Heart left ventricle (tissue), 16 donors: Measurements from ENCODE around the gene TMX2. TPM values are rescaled to one million over a fixed set of nuclear protein-coding genes. Genes with fewer than 3 reads are reported as not detected.

Experiments used
- ATAC-seq, 4 donors: fragments of 200-7000 bp; cut with Tn5 transposase; one replicate each; pipeline ENCODE4 v1.9.1; 2020 to 2022; ENCODE audit warnings: moderate library complexity in 4 of 4, mild to moderate bottlenecking in 3 of 4, moderate number of reproducible peaks in 1 of 4
- DNase-seq, 5 donors: peaks; one replicate each; pipeline ENCODE4 v3.0.0-alpha.2; 2020
- H3K27ac ChIP-seq, 12 donors: fragments of 200-600 bp; sonication (generic) in 4 of 12; one replicate each; pipeline versions ENCODE4 v1.5.0 to v1.8.0; 2016 to 2022; ENCODE audit warnings: mild to moderate bottlenecking in 2 of 12
- H3K27me3 ChIP-seq, 9 donors: fragments of 200-600 bp; sonication (generic) in 2 of 9; one replicate each; pipeline versions ENCODE4 v1.5.1 to v1.8.0; 2016 to 2022; ENCODE audit warnings: mild to moderate bottlenecking in 3 of 9
- H3K36me3 ChIP-seq, 9 donors: fragments of 200-600 bp; sonication (generic) in 2 of 9; one replicate each; pipeline versions ENCODE4 v1.5.0 to v1.8.0; 2018 to 2022; ENCODE audit warnings: mild to moderate bottlenecking in 2 of 9
- H3K4me1 ChIP-seq, 12 donors: fragments of 200-600 bp; sonication (generic) in 4 of 12; one replicate each; pipeline versions ENCODE4 v1.5.0 to v1.8.0; 2016 to 2022; ENCODE audit warnings: mild to moderate bottlenecking in 3 of 12
- H3K4me3 ChIP-seq, 12 donors: fragments of 200-600 bp; sonication (generic) in 4 of 12; one replicate each; pipeline versions ENCODE4 v1.5.0 to v1.8.0; 2017 to 2022; ENCODE audit warnings: mild to moderate bottlenecking in 9 of 12, moderate library complexity in 4 of 12
- H3K9me3 ChIP-seq, 12 donors: fragments of 200-600 bp; sonication (generic) in 4 of 12; one replicate each; pipeline versions ENCODE4 v1.5.0 to v1.8.0; 2016 to 2022; ENCODE audit warnings: mild to moderate bottlenecking in 1 of 12
- POLR2A ChIP-seq, 2 donors: fragments of 450-650 bp; IDR thresholded peaks; one replicate each; pipeline ENCODE4 v1.6.1; 2017; ENCODE audit warnings: antibody characterized with exemption in 2 of 2, mild to moderate bottlenecking in 2 of 2, moderate library complexity in 2 of 2
- WGBS, 4 donors: extraction: QIAGEN DNeasy Blood & Tissue Kit in 2 of 4; methylation state at CpG; one replicate each; pipeline versions ENCODE4 v1.1.5 to v1.1.7; 2013 to 2018; 5-methylcytosine and 5-hydroxymethylcytosine counted together
- intact Hi-C, 10 donors: fragments of 100-400 bp; cut with DNase I; formaldehyde crosslinking; loops; one replicate each; pipeline versions ENCODE4 v1.11.1 to v1.14.2; 2022
- polyA plus RNA-seq, 2 donors: library from polyadenylated mRNA; stranded (reverse); fragments of 200-250 nt; gene quantifications; one replicate each; pipeline ENCODE4 v1.2.3, GENCODE V29; 2013
- total RNA-seq, 9 donors: library from RNA; depleted of rRNA in 2 of 9; stranded (reverse); fragments of >200 nt in 2 of 9; fragmentation: NEBNext Ultra II Directional in 3 of 9; extraction: Animal tissue kit (Norgen Biotek cat#: 25700) in 3 of 9; gene quantifications; one replicate each; pipeline versions ENCODE4 v1.1.0 to v1.2.4, GENCODE V29; 2016 to 2023
- TF ChIP-seq, protein P1 (sequence below), 12 donors: fragments of 200-600 bp; sonication (generic) in 4 of 12; IDR thresholded peaks; one replicate each; pipeline versions ENCODE4 v1.5.0 to v1.8.0; 2018 to 2022; ENCODE audit warnings: antibody characterized with exemption in 12 of 12, mild to moderate bottlenecking in 5 of 12
- donor health status: ischemic (EF 13 %, LVEDD 7.1; RV severe dilation, severe dysfunction).
- donor health status: healthy with polysubstance abuse.
- donor health status: DM: no; HTN: yes; CAD: no.
- donor health status: DM: no; HTN: no; CAD: no.
- donor health status: ischemic (EF 25% LVEDD 6.9; RV normal size, moderate dysfunction).
- donor health status: ischemic (EF 25% LVEDD 5.7; RV mildly dilated, moderate dysfunction).
- donor health status: healthy.
- donor health status: DM: yes; HTN: yes; CAD: no.
- donor health status: ischemic (EF 35%, LVEDD 5.7; RV mildly dilated, moderate dysfunction).
- donor health status: nonischemic (EF 11% LVEDD 7.7; RV severe dilation, severe dysfunction).
- donor health status: DM: yes; HTN: yes; CAD: no.
- donor health status: PGD.
- donor health status: ischemic (EF 29% LVEDD 5.4; RV normal size, mild dysfunction).
- donor health status: nonischemic (EF 23%, LVEDD 6.1; RV moderate dilation, normal function).

Gene TMX2
- total and polyA plus RNA-seq, 11 donors: 46.7 to 165 (median 65.8) TPM

DNA sequence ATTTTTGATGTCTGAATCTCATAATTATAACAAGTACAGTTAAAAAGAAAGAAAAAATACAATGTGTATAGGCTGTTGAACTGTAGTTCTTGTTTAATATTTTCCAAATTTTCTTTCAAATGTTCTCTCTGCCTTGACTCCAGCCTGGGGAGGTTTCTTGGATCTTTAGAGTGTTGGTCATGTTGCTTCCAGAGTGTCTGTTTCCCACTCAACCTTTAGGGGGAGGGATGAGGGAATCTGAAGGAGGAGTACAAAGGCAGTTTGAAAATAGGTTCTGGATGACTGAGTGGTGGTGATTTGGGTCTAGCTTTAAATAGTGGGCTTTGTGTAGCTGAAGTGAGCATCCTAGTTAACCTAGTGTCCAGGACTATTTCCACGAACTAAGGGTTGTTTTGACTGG lies 51.2 kb downstream of the TMX2 start:
- ATAC-seq: peak in 3 of 4 donors; percentile 34 to 60 (median 38)
- TF ChIP-seq, protein P1, sequence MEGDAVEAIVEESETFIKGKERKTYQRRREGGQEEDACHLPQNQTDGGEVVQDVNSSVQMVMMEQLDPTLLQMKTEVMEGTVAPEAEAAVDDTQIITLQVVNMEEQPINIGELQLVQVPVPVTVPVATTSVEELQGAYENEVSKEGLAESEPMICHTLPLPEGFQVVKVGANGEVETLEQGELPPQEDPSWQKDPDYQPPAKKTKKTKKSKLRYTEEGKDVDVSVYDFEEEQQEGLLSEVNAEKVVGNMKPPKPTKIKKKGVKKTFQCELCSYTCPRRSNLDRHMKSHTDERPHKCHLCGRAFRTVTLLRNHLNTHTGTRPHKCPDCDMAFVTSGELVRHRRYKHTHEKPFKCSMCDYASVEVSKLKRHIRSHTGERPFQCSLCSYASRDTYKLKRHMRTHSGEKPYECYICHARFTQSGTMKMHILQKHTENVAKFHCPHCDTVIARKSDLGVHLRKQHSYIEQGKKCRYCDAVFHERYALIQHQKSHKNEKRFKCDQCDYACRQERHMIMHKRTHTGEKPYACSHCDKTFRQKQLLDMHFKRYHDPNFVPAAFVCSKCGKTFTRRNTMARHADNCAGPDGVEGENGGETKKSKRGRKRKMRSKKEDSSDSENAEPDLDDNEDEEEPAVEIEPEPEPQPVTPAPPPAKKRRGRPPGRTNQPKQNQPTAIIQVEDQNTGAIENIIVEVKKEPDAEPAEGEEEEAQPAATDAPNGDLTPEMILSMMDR (IDR thresholded peaks at IDR 0.05): peak in 6 of 12 donors; percentile 35 to 53 (median 38)
- TF ChIP-seq POLR2A (IDR thresholded peaks at IDR 0.05): no peak
- H3K9me3 ChIP-seq: no peaks in the 10 kb centered on the region
- DNase-seq: no peak
- H3K4me3 ChIP-seq: peak overlapping the region; percentile 49 to 76 (median 66)
- peaks cover 0 to 56% (median 38%) of the 10 kb centered on the region in 12 donors for H3K4me1 ChIP-seq
- WGBS, 4 donors: 0 to 5% (median 1%) methylated on average over 1 of the region's 1 CpG
- no peaks in the 10 kb centered on the region for H3K27me3 ChIP-seq
- intact Hi-C loops: loop anchor here in 8 of 10 donors (2.0 to 5.0 kb wide), 5 partner anchors 13 to 39 kb away; no protein-coding TSS in a partner anchor
- H3K27ac ChIP-seq: peak overlapping the region in 11 of 12 donors; percentile 10 to 97 (median 92)
- peaks cover 0 to 3% (median 0%) of the 10 kb centered on the region in 9 donors for H3K36me3 ChIP-seq

DNA sequence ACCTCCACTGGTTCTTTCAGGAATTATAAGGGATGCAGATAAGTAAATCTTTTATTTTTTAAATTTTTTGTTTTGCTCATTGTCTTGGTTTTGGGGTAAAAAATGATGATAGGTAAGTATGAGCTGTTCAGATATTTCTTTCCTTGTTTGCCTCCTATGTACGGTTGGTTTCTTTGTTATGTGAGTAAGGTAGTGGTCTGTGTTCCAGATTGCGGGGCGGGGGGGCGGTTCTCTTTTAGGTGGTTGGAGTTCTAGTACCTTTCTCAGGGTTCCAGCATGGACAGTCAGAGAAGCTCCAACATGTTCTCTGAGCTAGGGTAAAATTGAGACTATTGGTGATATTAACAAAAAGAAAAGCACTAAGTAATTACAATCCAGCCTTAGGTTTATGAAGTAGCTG lies 51.6 kb downstream of the TMX2 start:
- 16 to 20% (median 17%) methylated on average over 4 of the region's 4 CpGs for whole genome bisulfite sequencing, 4 donors
- Histone ChIP-seq H3K4me1 (peaks cover 0 to 60% (median 43%) of the 10 kb centered on the region in 12 donors), H3K4me3 (peak overlapping the region; percentile 49 to 76 (median 66)), H3K36me3 (peaks cover 0 to 3% (median 0%) of the 10 kb centered on the region in 9 donors), H3K27ac (peak overlapping the region in 11 of 12 donors; percentile 14 to 97 (median 92)), H3K9me3 (no peaks in the 10 kb centered on the region), H3K27me3 (no peaks in the 10 kb centered on the region)
- TF ChIP-seq POLR2A (IDR thresholded peaks at IDR 0.05): no peak
- TF ChIP-seq, protein P1 (IDR thresholded peaks at IDR 0.05): no peak
- intact Hi-C loops: loop anchor here in 5 of 10 donors (5.0 kb wide), 2 partner anchors 33 to 38 kb away; no protein-coding TSS in a partner anchor
- ATAC-seq (no peak), DNase-seq (no peak)

DNA sequence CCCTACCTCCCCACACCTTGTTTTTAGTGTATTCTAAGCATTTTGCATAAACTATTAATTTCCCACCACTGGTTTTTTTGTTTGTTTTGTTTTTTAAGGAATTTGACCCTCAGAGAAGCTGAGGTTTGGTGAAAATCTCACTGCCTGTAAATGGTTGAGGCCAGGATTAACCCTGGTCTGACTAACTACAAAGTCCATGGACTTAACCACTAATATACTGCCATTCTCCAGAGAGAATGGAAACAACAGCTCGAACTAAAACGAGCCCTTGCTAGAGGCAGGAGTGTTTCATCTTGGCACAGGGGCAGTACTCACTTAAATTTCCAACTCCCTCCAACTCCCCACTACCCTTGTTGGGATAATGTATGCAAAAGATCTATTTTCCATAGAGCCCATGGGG lies 52.2 kb downstream of the TMX2 start:
- WGBS, 4 donors: 5 to 15% (median 11%) methylated on average over 2 of the region's 2 CpGs
- intact Hi-C loops: loop anchor here in 5 of 10 donors (5.0 kb wide), 2 partner anchors 33 to 38 kb away; no protein-coding TSS in a partner anchor
- Histone ChIP-seq H3K4me1 (peaks cover 0 to 66% (median 48%) of the 10 kb centered on the region in 12 donors), H3K36me3 (peaks cover 0 to 3% (median 0%) of the 10 kb centered on the region in 9 donors), H3K9me3 (no peaks in the 10 kb centered on the region), H3K27ac (peak overlapping the region in 11 of 12 donors; percentile 2 to 96 (median 91)), H3K27me3 (no peaks in the 10 kb centered on the region), H3K4me3 (peak overlapping the region in 11 of 12 donors; percentile 1 to 76 (median 66))
- ATAC-seq (no peak), DNase-seq (no peak)
- TF ChIP-seq, protein P1 (IDR thresholded peaks at IDR 0.05): no peak
- TF ChIP-seq POLR2A (IDR thresholded peaks at IDR 0.05): no peak

DNA sequence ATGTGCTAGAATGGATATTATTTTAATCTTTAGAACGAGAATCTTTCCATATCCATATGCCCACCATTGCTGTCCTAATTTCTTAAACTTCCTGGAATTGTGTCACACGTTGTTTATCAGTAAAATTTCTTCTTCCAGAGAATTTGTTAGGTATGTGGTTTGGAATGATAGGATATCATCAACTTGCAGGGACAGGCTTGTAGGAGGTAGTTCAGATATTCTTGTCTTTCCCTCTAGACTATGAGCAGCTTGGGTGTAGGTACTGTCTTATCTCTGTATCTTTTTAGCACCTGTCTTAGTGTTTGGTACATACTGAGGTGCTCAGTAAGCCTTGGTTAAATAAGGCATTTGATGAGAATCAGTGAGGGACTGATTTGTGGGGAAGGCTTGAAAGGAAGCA lies 52.6 kb downstream of the TMX2 start:
- Histone ChIP-seq H3K36me3 (peaks cover 0 to 3% (median 0%) of the 10 kb centered on the region in 9 donors), H3K27me3 (no peaks in the 10 kb centered on the region), H3K27ac (peak overlapping the region in 10 of 12 donors; percentile 2 to 96 (median 92)), H3K4me1 (peaks cover 0 to 70% (median 50%) of the 10 kb centered on the region in 12 donors), H3K9me3 (no peaks in the 10 kb centered on the region), H3K4me3 (peak overlapping the region in 10 of 12 donors; percentile 17 to 76 (median 66))
- ATAC-seq: no peak
- intact Hi-C loops: loop anchor here in 5 of 10 donors (5.0 kb wide), 2 partner anchors 32 to 37 kb away; no protein-coding TSS in a partner anchor
- no peak for DNase-seq
- WGBS, 4 donors: 0 to 11% (median 5%) methylated on average over 2 of the region's 2 CpGs
- TF ChIP-seq, protein P1 (IDR thresholded peaks at IDR 0.05): no peak
- TF ChIP-seq POLR2A (IDR thresholded peaks at IDR 0.05): no peak
